HG02610 (cell line): ENCODE data around the gene MKKS.
A peak's percentile ranks its signal among the peaks of the same experiment; 100 is the strongest.

ENCODE experiments used
- ATAC-seq: cut with Tn5 transposase; IDR thresholded peaks from one replicate; pipeline ENCODE4 v1.9.1; 2021; ENCODE audit warnings: mild to moderate bottlenecking, moderate library complexity; ENCODE audit not compliant: unreplicated experiment

The MKKS gene

DNA sequence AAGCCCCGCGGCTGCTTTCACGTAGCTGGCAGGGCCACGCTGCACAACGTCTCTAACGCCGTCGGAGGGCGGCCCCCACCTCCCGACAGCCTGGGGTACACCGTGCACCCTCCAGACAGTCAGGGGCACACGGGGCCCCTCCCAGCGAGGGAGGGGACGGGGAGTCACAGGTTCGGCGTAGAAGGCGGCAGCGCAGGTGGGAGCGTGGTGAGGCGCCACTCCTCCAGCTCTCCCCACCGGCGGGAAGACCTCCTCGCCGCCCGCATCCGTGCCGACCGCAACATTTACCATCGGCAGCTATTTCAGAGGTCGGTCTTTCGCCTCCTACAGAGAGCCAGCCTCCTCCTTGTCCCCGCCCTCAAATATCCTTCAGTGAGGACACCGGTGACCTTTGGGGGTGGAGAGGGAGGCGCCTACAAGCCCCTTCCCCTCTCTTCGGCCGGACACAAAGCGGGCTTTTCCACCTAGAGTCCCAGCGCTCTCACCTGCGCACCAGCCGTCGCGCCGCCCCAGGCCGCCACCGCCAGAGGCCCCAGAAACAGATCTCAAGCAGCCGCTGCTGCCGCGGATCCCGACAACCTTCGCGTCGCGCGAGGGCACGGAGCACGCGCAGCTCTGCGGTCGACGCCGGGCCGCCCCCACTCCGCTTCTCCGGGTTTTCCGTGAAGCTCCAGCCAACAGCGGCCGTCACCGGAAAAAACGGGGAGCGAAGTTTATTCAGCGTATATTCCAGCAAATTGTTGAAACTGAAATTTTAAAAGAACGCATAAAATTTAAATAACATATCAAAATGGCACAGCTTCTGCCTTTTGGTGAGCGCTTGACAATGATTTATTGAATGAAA is at the start of gene MKKS:
Gene MKKS (minus strand): TSS at position 600 of the 844 bp plus-strand sequence. CDS start 20,708 bp downstream, outside the sequence.
- ATAC-seq = peak; percentile 51

DNA sequence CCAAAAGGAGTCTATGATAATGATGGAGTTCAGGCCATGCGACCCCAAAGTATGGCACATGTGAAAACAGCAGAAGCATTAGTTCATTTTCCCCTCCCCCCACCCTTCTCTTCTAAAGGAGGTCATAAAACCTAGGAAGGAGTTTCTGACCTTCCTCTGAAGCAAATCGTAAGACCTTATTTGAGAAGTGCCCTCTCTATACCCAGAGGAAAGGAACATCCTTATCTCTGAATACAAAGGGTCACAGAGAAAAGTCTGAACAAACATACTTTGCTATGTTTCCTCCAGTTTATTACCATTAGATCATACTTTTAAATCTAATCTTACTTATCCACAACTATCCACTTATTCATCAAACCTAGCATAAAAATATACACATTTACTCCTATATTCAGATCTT is 49.7 kb upstream of the MKKS start:
- ATAC-seq = no peak

DNA sequence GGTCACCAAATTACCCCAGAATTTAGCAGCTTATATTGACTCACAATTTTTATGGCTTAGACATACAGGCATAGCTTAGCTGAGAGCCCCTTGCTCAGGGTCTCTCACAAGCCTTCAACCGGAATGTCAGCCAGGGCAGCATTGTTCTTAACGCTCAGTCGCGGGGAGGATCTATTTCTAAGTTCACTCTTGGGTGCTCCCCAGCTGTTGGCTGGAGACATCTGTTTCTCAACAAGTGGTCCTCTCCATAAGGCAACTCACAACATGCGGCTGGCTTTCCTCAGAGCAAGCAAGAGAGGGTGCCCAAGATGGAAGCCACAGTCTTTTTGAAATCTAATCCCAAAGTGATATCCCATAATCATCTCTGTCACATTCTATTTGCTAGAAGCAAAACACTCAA is 47.7 kb upstream of the MKKS start:
- ATAC-seq = no peak

DNA sequence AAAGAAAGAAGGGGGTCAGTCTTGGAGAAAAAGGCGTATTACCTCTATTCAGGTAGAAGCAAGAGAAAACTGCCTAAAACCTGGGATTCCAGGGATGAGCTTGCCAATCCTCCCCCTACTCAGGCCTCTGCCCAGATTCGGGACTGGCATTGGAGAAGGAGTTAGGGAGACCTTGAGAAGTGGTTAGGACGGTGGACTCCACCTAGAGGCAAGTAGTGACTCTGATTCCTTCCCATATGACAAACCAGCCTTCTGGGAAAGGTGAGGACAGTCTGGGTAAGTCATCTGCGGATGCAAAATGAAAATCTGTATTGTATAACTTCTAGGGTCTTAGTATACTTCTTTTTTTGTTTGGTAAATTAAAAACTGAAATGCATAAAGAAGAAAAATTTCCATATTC is 44.9 kb upstream of the MKKS start:
- no peak for ATAC-seq

DNA sequence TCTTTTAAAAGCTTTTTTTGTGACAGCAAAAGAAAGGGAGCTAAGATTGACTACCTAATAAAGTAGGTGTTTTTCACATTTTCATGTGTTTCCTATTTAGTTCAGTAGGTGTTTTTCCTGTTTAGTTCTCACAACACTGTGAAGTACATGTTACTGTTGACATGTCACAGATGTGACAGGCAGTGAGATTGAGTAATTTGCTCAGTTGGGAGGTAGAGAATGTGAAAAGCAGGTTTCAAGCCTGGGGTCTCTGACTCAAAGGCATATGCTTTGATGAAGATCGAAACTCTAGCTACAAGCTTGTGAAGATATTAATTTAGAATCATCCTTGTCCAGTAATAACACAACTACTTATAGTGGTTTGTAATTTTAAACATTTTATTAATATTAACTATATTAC is 44.2 kb upstream of the MKKS start:
- peak; percentile 92 for ATAC-seq

DNA sequence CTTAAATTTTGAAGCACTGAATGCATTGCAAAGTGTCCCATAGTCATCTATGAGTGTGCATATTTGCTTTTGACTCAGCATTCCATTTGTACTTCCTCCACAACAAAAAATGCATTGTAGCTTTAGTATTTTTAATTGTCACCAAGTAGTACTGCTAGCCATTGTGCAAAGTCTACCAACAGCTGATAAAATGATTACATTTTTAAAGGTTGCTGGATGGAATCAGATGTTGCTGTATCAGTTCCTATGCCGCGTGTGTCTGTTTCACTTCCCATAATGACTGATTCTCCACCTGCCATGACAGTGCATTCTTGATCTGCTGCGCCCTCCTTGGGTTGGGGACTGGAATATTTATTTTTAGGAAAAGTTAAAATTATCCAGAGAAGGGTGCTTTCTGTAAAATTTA is 42.3 kb upstream of the MKKS start:
- ATAC-seq = peak; percentile 65

DNA sequence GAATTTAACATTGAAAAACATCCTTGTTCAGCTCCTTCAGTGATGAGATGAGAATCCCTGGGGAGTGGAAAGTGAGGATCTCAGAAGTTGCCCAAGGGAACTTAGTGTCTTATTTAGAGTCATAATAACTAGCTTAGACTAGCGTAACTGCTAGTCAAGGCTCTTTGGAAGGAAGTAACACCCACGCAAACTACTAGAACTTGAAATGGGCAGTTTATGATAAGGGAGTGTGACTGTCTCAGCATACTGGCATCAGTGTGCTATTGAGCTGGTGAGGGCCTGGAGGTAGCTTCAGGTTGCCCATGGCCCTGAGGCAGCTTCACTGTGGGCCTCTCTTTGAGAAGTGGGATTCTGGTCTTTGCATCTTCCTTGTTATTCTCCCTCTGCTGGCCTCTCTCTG is 41.2 kb upstream of the MKKS start:
- no peak for ATAC-seq

- no peak for ATAC-seq
Measured at GRCh38 chr20:10474606-10475184, 40.7 kb upstream of the MKKS start.

DNA sequence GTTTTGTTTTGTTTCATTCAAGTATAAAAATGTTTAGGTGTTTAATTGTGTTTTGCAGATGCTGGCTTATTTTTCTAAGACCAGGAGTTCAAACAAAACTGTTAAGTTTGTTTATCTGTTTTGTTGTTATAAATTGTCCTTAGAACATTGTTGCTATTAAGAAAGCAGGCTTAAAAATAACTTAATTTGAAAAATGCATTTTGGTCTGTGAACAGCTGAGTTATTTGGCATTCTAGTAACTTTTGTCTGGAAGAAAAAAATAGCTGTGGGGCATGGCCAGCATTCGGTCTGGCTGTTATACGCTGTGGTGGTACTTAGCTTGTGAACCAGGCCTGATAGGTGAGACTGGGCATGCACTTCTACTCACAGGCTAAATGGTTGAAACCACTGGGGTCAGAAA is 38.8 kb upstream of the MKKS start:
- ATAC-seq = no peak

GRCh38 chr20:10470276-10470675 is 36.3 kb upstream of the MKKS start:
- ATAC-seq = no peak

GRCh38 chr20:10469599-10469998 is 35.6 kb upstream of the MKKS start:
- ATAC-seq = no peak

GRCh38 chr20:10469056-10469455 is 35.0 kb upstream of the MKKS start:
- no peak for ATAC-seq

GRCh38 chr20:10468340-10468845 is 34.4 kb upstream of the MKKS start:
- no peak for ATAC-seq

DNA sequence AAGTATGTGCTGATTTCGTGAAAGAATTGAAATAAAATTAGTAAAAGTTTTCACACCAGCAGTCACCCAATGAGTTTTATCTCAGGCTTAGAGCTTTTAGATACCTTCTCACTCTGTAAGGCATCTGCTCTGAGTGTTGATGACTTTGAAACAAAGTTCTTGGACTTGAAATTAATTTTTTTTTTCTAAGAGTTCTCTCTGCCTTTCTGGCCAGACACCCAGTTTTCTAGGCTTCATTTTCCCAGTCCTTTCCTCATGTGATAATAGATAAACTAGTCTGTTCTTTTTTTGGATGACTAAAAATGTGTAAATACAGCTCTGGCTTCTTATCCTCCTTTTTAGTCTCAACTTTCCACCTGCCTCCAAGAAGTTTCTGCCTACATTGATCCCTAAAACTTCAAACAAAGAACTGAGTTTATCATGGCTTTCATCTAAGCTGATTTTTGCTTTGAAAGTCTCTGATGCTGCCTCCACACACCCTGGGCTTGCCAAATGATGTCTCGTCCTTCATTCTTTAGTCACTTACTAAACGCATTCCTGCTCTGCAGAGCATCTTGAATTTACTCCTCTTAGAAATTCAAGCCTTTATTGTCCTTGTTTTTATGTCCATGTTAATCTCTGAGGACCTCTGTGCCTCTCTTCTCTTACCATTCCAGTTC is 33.8 kb upstream of the MKKS start:
- ATAC-seq = no peak

DNA sequence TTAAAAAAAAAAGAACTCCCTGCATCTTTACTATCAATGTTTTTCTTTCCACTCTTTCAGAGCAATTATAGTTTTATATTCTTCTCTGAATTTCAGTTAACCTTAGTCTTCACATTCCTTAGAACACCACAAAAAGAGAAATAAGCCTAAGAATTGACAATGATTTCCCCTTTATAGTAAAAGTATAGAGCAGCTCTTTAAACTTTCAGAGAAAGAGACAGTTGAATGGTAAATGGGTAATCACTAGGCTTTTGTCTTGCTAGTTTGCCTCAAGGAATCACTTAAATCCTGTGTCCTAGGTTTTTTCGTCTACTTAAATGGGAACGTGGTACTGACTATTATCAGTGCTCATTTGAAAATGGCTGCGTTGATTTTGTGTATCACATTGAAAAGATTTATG is 32.8 kb upstream of the MKKS start:
- no peak for ATAC-seq

GRCh38 chr20:10466325-10466724 is 32.3 kb upstream of the MKKS start:
- no peak for ATAC-seq

DNA sequence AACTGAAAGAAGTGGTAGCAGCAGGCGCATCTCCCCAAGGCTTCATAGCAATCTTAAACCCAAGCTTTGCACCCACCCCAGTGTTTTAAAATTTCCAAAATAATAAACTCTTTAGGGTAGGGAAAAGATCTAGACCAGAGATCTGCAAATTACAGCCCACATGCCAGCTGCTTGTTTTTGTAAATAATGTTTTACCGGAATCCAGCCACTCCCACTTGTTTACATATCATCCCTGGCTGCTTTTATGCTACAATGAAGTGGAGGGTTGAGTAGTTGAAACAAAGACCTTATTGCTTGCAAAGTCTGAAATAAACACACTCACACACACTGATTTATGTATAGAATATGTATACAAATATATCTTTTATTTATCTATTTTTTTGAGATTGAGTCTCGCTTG is 31.1 kb upstream of the MKKS start:
- no peak for ATAC-seq

- no peak for ATAC-seq
Measured at GRCh38 chr20:10463622-10464021, 29.6 kb upstream of the MKKS start.

GRCh38 chr20:10462516-10462915 is 28.5 kb upstream of the MKKS start:
- no peak for ATAC-seq

DNA sequence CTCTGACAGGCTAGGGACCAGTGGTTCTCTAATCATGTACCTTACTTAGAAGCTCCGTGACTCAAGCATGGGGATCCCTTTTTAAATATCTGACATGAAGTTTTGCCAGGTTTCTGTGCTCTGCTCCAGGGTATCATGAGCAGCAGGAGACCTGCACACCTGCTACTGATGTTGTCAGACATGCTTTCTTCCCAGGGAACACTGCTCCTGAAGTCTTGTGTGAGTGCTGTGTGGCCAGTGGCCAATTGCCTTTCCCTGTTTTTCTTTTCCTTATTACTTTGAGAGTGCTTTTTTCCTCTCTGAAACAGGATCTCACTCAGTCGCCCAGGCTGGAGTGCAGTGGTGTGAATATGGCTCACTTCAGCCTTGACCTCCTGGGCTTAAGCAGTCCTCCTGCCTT is 27.5 kb upstream of the MKKS start:
- ATAC-seq = no peak

GRCh38 chr20:10454151-10454750 is 20.2 kb upstream of the MKKS start:
- ATAC-seq = no peak
